CD4-positive, alpha-beta T cell treated with Interleukin-1 beta for 1 hour (primary cell): Measurements from ENCODE around the gene MYO1D.
"Not testable (repeated sequence)": the region's sequence is repeated elsewhere in the genome, so short reads cannot be mapped to it uniquely, and the experiment has no call there.

ENCODE experiments used
- DNase-seq, 2 donors: peaks; one replicate each; pipeline ENCODE4 v3.0.0-alpha.2; 2020 to 2022

The MYO1D gene

GRCh38 chr17:32564325-32564724 is 312.6 kb downstream of the MYO1D start:
- no peak for DNase-seq

- no peak for DNase-seq
These were observed 313.3 kb downstream of the MYO1D start for GRCh38 chr17:32563583-32563982.

- DNase-seq = no peak
These were observed 317.8 kb downstream of the MYO1D start for GRCh38 chr17:32558997-32559650.

GRCh38 chr17:32558326-32558955 is 318.5 kb downstream of the MYO1D start:
- DNase-seq = no peak

- no peak for DNase-seq
These were observed 321.2 kb downstream of the MYO1D start for GRCh38 chr17:32555611-32556310.

GRCh38 chr17:32553168-32553567 is 323.8 kb downstream of the MYO1D start:
- DNase-seq = no peak

- no peak for DNase-seq
These were observed 324.6 kb downstream of the MYO1D start for GRCh38 chr17:32552280-32552679.

- no peak for DNase-seq
These were observed 325.6 kb downstream of the MYO1D start for GRCh38 chr17:32551186-32551955.

- DNase-seq = no peak
These were observed 327.4 kb downstream of the MYO1D start for GRCh38 chr17:32549559-32549958.

GRCh38 chr17:32546031-32546444 is 330.9 kb downstream of the MYO1D start:
- DNase-seq = no peak

GRCh38 chr17:32542186-32542585 is 334.7 kb downstream of the MYO1D start:
- DNase-seq = no peak

- DNase-seq = no peak
These were observed 335.3 kb downstream of the MYO1D start for GRCh38 chr17:32541640-32542039.

GRCh38 chr17:32536736-32537643 is 339.9 kb downstream of the MYO1D start:
- DNase-seq = no peak

GRCh38 chr17:32533296-32533695 is 343.6 kb downstream of the MYO1D start:
- DNase-seq = no peak

GRCh38 chr17:32529604-32530003 is 347.3 kb downstream of the MYO1D start:
- DNase-seq = no peak

GRCh38 chr17:32528825-32529224 is 348.1 kb downstream of the MYO1D start:
- peak in 1 of 2 donors; percentile 26 for DNase-seq

GRCh38 chr17:32527146-32527545 is 349.8 kb downstream of the MYO1D start:
- DNase-seq = no peak

- no peak for DNase-seq
These were observed 351.8 kb downstream of the MYO1D start for GRCh38 chr17:32525122-32525521.

- not testable (repeated sequence) for DNase-seq
These were observed 352.4 kb downstream of the MYO1D start for GRCh38 chr17:32524553-32524880.

GRCh38 chr17:32523827-32524552 is 352.9 kb downstream of the MYO1D start:
- DNase-seq = peak in 1 of 2 donors; percentile 45

GRCh38 chr17:32523017-32523680 is 353.8 kb downstream of the MYO1D start:
- DNase-seq = peak; percentile 13 to 52
